GM10847 (cell line): ENCODE measurements around the gene ZNF217.

Source experiments
- POLR2A ChIP-seq: IDR thresholded peaks from 2 replicates; pipeline ENCODE4 v1.6.1; 2011; ENCODE audit not compliant: insufficient read length; ENCODE audit errors: extremely low read depth

Gene ZNF217

GRCh38 chr20:53527196-53527595, 66.4 kb downstream of the ZNF217 start:
- no peak for TF ChIP-seq POLR2A

GRCh38 chr20:53524589-53525312, 68.9 kb downstream of the ZNF217 start:
- TF ChIP-seq POLR2A = no peak

GRCh38 chr20:53522696-53523095, 70.9 kb downstream of the ZNF217 start:
- TF ChIP-seq POLR2A = no peak

- no peak for TF ChIP-seq POLR2A
These were observed 71.6 kb downstream of the ZNF217 start for GRCh38 chr20:53522026-53522425.

- no peak for TF ChIP-seq POLR2A
These were observed 76.5 kb downstream of the ZNF217 start for GRCh38 chr20:53517146-53517545.
